NCI-H146 treated with DMSO at 0.1 percent for 48 hours (cell line): ENCODE measurements around the gene MRPL18.
"Not testable (repeated sequence)": the region's sequence is repeated elsewhere in the genome, so short reads cannot be mapped to it uniquely, and the experiment has no call there.

ENCODE experiments used
- DNase-seq: peaks from one replicate; lab custom pipeline; 2025; ENCODE audit not compliant: unreplicated experiment; lab: John Stamatoyannopoulos, UW

Gene MRPL18

GRCh38 chr6:159815410-159815809, 25.1 kb downstream of the MRPL18 start:
- no peak for DNase-seq

GRCh38 chr6:159816775-159817174, 26.5 kb downstream of the MRPL18 start:
- DNase-seq, result not testable (repeated sequence)

GRCh38 chr6:159817951-159818739, 27.9 kb downstream of the MRPL18 start:
- no peak for DNase-seq

- DNase-seq, result no peak
These were observed 28.8 kb downstream of the MRPL18 start for GRCh38 chr6:159819098-159819497.

GRCh38 chr6:159819932-159820640, 29.8 kb downstream of the MRPL18 start:
- no peak for DNase-seq

- no peak for DNase-seq
These were observed 30.9 kb downstream of the MRPL18 start for GRCh38 chr6:159821122-159821521.

- DNase-seq, result no peak
These were observed 31.5 kb downstream of the MRPL18 start for GRCh38 chr6:159821726-159822125.

- DNase-seq, result no peak
These were observed 33.7 kb downstream of the MRPL18 start for GRCh38 chr6:159823953-159824352.

GRCh38 chr6:159824690-159825089, 34.4 kb downstream of the MRPL18 start:
- DNase-seq, result not testable (repeated sequence)

GRCh38 chr6:159826004-159826403, 35.7 kb downstream of the MRPL18 start:
- DNase-seq, result no peak

- no peak for DNase-seq
These were observed 36.8 kb downstream of the MRPL18 start for GRCh38 chr6:159826968-159827647.

- no peak for DNase-seq
These were observed 37.8 kb downstream of the MRPL18 start for GRCh38 chr6:159828074-159828473.

GRCh38 chr6:159829526-159829925, 39.3 kb downstream of the MRPL18 start:
- DNase-seq, result no peak

GRCh38 chr6:159830501-159831372, 40.5 kb downstream of the MRPL18 start:
- DNase-seq, result no peak

GRCh38 chr6:159831373-159831679, 41.1 kb downstream of the MRPL18 start:
- no peak for DNase-seq

GRCh38 chr6:159832946-159833345, 42.7 kb downstream of the MRPL18 start:
- DNase-seq, result no peak

- DNase-seq, result no peak
These were observed 43.3 kb downstream of the MRPL18 start for GRCh38 chr6:159833556-159833955.

GRCh38 chr6:159833997-159834603, 43.8 kb downstream of the MRPL18 start:
- no peak for DNase-seq

- no peak for DNase-seq
These were observed 46.6 kb downstream of the MRPL18 start for GRCh38 chr6:159836718-159837490.

GRCh38 chr6:159837511-159837910, 47.2 kb downstream of the MRPL18 start:
- DNase-seq, result no peak
